Measurements from ENCODE around the gene CMIP.

CMIP gene

DNA sequence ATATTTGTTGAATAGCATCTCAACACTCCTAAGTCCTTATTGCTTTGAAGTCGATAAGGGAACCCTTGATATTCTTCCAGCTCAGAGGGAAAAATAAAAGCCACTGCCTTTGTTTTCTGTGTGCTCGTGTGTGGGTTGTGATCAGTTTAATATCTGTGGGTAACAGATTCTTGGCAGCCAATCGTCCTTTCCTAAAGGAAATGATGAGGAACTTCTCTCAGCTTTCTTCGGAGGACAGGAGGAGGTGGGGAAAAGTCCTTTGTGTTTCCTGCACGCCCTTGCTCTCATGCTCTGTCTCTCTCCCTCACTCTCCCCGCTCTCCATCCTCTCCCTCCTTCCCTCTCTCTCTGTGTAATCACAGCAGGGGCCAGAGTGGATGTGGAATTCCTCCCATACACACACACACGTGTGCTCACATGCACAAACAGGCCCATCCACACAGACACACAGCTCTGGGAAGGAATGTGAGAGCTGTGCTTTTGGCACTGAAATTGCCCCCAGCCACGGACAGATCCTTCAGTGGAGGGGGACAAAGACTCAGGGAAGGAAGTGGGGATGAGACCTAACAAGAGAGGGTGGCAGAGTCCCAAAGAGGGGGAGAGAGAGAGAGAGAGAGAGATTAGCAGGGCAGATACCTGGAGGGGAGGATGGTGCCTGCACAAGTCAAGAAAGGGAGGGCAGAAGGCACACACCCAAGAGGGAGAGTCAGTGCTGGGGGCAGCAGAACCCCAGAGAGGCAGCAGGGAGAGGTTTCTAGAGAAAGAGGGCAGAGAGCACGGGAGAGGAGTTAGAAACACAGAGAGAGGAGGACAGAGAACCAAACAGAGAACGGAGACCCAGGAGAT is 250.9 kb downstream of the CMIP start:
- no peak for DNase-seq

DNA sequence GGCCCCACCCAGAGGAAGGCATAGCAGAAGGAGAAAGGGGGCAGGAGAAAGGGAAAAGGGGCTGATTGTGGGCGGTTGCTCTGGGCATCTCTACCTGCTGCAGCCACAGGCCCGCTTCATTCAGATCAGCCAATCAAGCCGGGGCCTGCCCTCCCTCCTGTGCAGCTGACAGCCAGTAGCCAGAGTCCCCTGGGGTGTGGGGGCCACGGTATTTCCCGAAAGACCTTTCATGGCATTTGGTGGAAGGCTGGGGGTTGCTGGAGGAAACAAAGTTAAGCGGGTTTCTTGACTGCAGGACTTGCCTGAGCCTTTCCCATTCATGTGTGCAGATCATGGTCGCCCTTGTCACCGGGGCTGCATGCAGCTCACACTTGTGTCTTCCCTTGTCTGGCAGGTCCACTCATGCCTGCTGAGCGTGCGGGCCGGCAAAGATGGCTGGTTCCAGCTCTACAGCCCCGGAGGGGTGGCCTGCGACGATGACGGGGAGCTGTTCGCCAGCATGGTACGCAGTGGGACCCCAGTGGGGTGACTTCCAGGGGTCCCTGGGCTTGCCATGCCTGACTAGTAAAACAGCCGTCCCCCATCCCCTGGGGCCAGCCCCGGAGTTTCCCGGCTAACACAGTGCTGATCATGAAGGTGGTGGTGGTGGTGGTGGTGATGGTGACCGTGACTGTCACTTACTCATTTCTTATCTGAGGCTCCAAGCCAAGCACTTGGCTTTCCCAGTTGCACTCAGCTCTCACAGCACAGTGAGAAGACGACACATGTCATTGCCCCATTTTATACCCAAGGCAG is 251.8 kb downstream of the CMIP start:
- DNase-seq = no peak

- DNase-seq = peak; percentile 70
Observed at GRCh38 chr16:81696961-81697615, 252.5 kb downstream of the CMIP start.

- DNase-seq = no peak
Observed at GRCh38 chr16:81697616-81698309, 253.2 kb downstream of the CMIP start.

DNA sequence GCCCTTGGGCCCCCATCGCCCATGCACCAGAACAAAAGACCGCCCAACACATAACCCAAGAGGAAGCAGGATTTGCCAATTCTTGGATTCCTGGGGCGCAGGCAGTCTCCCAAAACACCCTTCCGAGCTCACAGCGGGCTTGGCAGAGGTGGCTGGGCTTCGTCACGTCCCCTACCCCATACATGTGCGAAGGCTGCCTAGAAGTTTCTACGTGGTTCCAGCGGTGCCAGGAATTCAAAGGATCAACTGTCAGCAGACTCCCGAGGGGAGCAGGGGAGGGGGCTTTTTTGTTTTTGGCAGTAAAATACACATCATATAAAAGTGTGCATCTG is 253.7 kb downstream of the CMIP start:
- no peak for DNase-seq

DNA sequence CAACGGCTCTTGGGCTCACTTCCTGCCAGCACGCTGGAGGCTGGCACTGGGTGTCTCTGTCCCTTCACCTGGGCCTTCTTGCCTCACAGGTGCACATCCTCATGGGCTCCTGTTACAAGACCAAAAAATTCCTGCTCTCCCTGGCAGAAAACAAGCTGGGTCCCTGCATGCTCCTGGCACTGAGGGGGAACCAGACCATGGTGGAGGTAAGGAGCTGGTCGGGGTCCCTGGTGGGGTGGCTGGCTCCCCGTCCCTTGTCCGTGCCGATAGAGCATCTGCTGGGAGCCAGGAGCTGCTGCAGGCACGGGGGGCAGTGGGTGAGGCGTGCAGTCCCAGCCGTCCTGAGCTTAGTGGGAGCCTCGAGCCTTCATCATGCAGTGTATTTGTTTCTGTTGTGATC is 255.0 kb downstream of the CMIP start:
- no peak for DNase-seq

DNA sequence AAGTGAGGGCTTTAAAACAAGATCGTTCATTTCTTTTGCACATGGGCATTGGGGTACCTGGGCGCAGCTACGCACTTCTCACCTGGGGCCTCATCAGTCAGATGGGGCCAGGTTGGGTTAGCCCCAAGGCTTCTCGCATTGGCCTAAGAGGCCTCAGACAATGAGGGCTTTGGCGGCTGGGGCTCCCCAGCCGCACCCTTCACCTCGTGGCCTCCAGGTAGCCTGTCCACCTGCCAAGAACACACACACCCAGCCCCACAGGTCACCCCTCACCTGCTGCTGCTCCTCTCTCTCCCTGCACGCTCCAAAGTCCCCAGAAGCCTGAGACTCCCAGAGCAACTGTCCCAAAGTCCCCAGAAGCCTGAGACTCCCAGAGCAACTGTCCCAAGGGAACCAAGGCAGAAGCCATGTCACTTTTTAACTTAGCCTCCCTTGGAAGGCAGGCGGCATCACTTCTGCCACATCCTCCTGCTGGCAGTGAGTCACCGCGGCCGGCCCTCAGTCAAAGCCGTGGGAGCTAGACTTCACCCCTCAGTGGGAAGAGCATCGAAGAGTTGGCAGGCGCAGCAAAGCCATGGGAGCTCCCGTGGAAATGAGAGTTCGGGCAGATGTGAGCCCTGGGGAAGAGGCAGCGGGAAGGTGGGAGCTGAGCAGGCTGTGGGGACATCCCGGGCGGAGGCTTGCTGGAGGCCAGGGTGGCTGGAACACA is 255.6 kb downstream of the CMIP start:
- no peak for DNase-seq

GRCh38 chr16:81700780-81701165 is 256.2 kb downstream of the CMIP start:
- DNase-seq = no peak

DNA sequence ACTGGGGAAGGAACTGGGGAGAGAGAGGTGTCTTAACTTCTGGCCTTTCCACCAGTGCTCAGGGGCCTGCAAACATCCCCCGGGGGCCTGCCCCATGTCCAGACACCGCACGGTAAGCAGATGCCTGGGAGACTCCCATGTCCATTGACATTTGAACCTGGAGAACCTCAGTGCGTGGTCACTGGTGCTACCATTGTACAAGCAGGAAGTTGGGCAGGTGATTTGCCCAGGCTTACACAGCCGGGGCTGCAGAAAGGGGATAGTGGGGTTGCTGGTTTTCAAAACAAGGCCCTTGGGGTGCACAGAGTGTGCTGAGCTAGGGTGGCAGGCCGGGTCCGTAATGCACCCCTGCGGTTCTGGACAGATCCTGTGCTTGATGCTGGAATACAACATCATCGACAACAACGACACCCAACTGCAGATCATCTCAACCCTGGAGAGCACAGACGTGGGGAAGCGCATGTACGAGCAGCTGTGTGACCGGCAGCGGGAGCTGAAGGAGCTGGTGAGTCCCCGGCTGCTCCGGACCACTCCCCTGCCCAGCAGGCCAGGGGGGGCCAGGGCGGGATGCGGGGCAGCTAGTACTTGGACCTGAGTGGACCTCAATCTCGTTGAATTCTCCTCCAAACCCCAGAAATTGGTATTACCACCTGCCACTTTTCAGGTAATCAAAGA is 256.8 kb downstream of the CMIP start:
- DNase-seq = no peak

GRCh38 chr16:81702506-81702905 is 257.9 kb downstream of the CMIP start:
- DNase-seq = no peak

DNA sequence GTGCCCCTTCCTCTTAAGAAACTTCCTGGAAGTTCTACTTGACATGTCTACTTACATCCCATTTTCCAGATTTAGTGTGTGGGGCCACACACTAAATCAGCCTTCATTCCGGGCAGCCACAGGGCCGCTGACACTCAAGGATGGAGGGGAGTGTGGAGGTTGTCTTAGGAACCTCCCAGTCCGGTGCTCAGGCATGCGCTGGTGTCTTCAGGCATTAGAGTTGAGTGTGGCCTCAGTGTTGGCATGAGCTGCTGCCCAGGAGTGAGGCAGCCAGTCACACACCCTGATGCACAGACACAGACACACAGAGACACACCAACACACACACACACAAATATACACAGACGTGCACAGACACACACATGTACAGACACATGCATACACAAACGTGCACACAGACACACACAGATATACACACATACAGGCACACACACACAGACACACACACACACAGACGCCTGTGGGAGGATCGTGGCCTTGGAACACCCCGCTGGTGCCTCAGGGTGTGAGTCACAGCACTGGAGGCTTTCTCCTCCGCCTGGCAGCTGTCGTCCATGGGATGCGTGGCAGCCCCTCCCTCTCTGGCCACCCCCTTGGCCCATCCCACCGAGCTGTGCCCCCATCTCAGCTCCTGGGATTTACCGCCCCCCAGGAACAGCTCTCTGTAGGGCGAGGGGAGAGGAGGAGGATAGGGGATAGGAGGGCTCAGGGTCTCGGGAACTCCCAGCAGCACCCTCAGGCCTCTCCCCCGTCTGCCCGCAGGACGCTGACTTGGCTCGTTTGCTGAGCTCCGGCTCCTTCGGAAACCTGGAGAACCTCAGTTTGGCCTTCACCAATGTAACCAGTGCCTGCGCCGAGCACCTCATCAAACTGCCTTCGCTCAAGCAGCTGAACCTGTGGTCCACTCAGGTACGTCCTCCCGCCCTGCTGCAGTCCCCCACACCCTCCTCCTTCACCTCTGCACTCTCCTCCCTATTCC is 258.9 kb downstream of the CMIP start:
- no peak for DNase-seq

DNA sequence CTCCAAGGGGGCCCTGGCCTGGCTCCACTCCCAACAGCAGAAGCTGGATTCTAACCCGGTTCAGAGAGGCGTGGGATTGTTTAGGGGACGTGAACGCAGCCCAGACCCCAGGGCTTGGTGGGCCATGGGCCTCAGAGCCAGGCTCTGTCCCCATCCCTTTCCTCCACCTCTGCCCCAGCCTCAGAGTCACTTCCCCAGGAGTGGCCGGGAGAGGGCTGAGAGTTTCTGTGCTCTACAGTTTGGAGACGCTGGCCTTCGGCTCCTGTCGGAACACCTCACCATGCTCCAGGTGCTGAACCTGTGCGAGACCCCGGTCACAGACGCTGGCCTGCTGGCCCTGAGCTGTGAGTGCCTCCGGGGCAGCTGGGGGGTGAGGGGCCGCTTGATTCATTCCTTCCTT is 260.7 kb downstream of the CMIP start:
- no peak for DNase-seq

DNA sequence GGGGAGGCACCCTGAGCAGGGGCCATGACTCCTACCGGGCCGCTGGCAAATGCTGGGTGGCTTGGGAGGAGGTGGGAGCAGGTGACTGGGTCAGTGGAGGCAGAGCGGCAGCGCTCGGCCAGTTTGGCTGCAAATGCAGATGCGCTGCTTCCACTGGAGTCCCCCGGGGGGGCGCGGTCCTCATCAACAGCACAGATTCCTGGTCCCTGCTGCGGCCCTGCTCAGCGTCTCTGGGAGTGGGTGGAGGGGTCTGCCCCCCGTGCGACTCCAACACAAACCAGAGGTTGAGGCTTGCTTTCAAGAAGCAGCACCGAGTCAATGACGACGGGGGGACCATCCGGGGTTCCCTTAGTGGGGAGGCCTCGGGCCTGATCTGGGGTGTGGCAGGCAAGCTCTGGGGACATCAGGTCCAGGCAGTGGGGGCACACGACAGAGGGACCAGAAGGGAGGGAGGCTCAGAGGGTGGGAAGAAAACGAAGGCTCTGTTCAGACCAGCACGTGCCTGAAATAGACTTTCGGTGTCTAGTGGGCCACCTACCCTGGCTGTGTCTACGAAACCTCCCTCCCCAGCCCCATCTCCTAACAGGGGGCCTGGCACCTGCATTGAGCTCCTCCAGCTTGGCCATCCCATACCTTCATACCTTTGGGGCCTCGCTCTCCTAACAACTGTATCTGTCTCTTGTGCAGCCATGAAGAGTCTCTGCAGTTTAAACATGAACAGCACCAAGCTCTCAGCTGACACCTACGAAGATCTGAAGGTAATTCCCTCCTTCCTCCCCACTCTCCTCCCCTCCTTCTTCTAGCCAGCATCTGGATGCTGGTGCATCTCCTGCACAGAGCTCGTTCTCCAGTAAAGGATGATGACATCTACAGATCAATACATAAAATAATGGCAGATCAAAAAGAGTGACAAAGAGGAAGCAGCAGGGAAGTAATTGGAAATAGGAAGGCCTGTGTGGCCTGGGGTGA is 262.0 kb downstream of the CMIP start:
- DNase-seq = no peak

- DNase-seq = no peak
Observed at GRCh38 chr16:81707411-81708265, 263.0 kb downstream of the CMIP start.

DNA sequence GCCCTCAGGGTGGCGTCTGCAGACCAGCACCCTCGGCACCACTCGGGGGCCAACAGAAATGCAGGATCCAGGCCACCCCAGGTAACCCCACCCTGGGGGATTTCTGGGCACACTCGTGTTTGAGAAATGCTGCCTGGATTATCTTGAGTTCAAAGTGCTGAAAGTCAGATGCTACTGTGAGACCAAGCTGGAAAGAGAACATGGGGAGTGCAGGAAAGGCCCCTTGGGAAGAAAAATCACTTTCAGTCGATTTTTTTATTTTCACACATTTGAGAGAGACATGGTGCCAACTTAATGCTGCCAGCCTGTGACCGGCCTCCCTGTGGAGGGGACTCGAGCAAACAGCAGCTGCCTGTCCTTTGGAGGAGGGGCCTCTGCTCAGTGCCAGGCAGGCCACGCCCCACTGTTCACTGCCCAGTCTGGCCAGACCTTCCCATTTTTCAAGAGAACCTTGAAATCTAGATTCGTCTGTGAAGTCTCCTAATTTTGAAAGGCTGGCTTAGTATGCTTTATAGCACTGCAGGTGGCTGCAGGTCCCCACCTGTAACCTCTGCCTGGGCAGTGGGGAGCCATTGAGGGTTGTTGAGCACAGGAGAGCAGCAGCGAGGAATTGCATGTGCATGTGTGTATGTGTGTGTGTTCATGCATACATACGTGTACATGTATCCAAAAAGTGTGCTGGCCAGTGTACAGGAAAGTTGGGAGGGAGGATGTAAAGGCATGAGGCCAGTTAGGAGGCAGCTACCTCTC is 263.8 kb downstream of the CMIP start:
- no peak for DNase-seq

DNA sequence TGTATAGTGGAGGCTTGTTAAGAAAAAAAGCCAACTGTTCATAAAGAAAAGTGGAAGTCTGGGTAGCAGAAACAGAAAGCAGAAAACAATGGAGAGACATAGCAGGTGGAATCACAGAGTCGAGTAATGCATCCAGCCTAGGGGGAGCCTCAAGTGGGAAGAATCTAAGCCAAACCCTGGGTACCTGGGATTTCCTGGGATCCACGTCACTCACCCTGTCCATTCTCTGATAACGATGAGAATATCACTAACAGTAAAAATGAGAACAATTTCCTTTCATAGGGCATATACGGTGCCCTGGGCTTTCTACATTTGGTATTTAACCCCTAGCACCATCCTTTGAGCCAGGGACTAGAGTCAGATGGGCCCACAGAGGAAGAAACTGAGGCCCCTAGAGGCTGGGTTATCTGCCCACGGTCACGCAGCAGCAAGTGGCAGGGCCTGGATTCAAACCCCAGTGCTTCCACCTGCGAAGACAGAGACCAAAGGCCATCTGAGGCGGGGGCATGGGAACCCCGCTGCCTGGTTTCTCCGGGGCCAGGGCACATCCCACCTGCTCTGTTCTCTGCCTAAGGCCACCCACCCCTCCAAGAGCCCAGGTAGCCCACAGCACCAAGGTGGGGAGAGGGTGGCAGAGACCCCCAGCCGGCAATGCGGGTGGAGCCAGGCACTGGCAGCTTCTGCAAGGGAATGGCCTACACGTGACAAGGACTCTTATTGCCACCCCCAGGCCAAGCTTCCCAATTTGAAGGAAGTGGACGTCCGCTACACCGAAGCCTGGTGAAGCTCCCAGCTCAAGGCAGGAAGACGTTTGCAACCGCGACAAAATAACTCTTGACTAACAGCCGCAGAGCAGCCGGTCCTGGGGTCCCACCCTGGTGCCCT is 264.6 kb downstream of the CMIP start:
- no peak for DNase-seq

DNA sequence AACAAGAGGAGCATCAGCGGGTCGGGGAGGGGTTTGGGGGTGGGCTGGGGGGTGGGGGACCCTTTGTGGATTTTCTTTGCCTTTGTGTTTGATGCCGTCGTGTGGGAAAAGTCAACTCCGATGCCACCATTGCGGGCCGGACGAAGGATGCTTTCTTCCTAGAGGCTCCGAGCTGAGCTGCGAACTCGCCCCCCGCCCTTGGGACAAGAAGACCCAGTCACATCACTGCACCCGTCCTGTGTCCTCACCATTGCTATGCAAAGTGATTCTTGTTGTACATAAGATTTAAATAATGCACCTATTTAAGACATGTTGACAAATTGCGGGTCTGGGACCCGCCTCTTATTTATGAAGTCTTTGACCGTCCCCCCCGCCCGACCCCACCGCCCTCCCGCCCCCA is 265.4 kb downstream of the CMIP start:
- DNase-seq = no peak

Measured in activated CD8-positive, alpha-beta memory T cell treated with anti-CD3 and anti-CD28 coated beads, Interleukin-2, amount 50 U/mL, for 48 hours (primary cell).